HG03354 (cell line): ENCODE measurements around the gene ALDOB.

ENCODE experiments used
- ATAC-seq: cut with Tn5 transposase; IDR thresholded peaks from one replicate; pipeline ENCODE4 v1.9.1; 2021; ENCODE audit warnings: mild to moderate bottlenecking; ENCODE audit not compliant: unreplicated experiment, poor library complexity, severe bottlenecking

ALDOB gene

GRCh38 chr9:101429736-101430135 is 5.8 kb downstream of the ALDOB start:
- ATAC-seq = no peak

GRCh38 chr9:101428909-101429308 is 6.7 kb downstream of the ALDOB start:
- no peak for ATAC-seq

- ATAC-seq = peak; percentile 78
Measured at GRCh38 chr9:101427957-101428655, 7.5 kb downstream of the ALDOB start.

- no peak for ATAC-seq
Measured at GRCh38 chr9:101427358-101427757, 8.2 kb downstream of the ALDOB start.

- ATAC-seq = no peak
Measured at GRCh38 chr9:101421653-101422065, 13.9 kb downstream of the ALDOB start.

- ATAC-seq = no peak
Measured at GRCh38 chr9:101419863-101420262, 15.7 kb downstream of the ALDOB start.

- no peak for ATAC-seq
Measured at GRCh38 chr9:101418518-101419430, 16.8 kb downstream of the ALDOB start.

- no peak for ATAC-seq
Measured at GRCh38 chr9:101417977-101418376, 17.6 kb downstream of the ALDOB start.

- no peak for ATAC-seq
Measured at GRCh38 chr9:101417389-101417788, 18.2 kb downstream of the ALDOB start.

- ATAC-seq = no peak
Measured at GRCh38 chr9:101415578-101415977, 20.0 kb downstream of the ALDOB start.

GRCh38 chr9:101414839-101415238 is 20.7 kb downstream of the ALDOB start:
- ATAC-seq = no peak

- ATAC-seq = no peak
Measured at GRCh38 chr9:101409079-101409477, 26.5 kb downstream of the ALDOB start.

GRCh38 chr9:101408374-101409078 is 27.0 kb downstream of the ALDOB start:
- no peak for ATAC-seq

- ATAC-seq = no peak
Measured at GRCh38 chr9:101403516-101404285, 31.9 kb downstream of the ALDOB start.

GRCh38 chr9:101400120-101400519 is 35.5 kb downstream of the ALDOB start:
- ATAC-seq = no peak

- ATAC-seq = no peak
Measured at GRCh38 chr9:101399643-101399970, 36.0 kb downstream of the ALDOB start.

- ATAC-seq = peak; percentile 17
Measured at GRCh38 chr9:101398930-101399642, 36.5 kb downstream of the ALDOB start.

GRCh38 chr9:101398068-101398929 is 37.3 kb downstream of the ALDOB start, which contains the start of the genes MRPL50 and ZNF189:
TSS of gene MRPL50 (minus strand) at chr9:101398618. CDS start at chr9:101398592, 26 bp downstream.
TSS of gene ZNF189 (plus strand) at chr9:101398851. CDS start at chr9:101399157, 306 bp downstream.
- peak; percentile 98 for ATAC-seq
